Neuronal stem cell (in vitro differentiated cells): Measurements from ENCODE around the gene ARL14EPL.

Experiments used
- DNase-seq: peaks from one replicate; pipeline ENCODE4 v3.0.0-alpha.2; 2013; ENCODE audit warnings: low spot score
- H2AFZ ChIP-seq: one replicate; pipeline ENCODE4 v1.6.1; 2013; ENCODE audit warnings: mild to moderate bottlenecking, low read length, inconsistent platforms
- H2AK5ac ChIP-seq: 2 replicates; pipeline ENCODE4 v1.6.1; 2013; ENCODE audit warnings: low read depth, mild to moderate bottlenecking, inconsistent platforms, low read length, moderate library complexity, mixed read lengths
- H2BK120ac ChIP-seq: 2 replicates; pipeline ENCODE4 v1.6.1; 2013; ENCODE audit warnings: low read depth, mild to moderate bottlenecking, inconsistent platforms, low read length, moderate library complexity, mixed read lengths
- H2BK12ac ChIP-seq: one replicate; pipeline ENCODE4 v1.6.1; 2013; ENCODE audit warnings: low read length, inconsistent platforms
- H2BK15ac ChIP-seq: 2 replicates; pipeline ENCODE4 v1.6.1; 2013; ENCODE audit warnings: mild to moderate bottlenecking, low read length, inconsistent platforms, mixed read lengths
- H2BK5ac ChIP-seq: one replicate; pipeline ENCODE4 v1.6.1; 2013; ENCODE audit warnings: inconsistent platforms, mild to moderate bottlenecking, low read length, moderate library complexity
- H3K14ac ChIP-seq: one replicate; pipeline ENCODE4 v1.6.1; 2013; ENCODE audit warnings: low read length, inconsistent platforms
- H3K18ac ChIP-seq: 2 replicates; pipeline ENCODE4 v1.6.1; 2013; ENCODE audit warnings: low read length, inconsistent platforms
- H3K23ac ChIP-seq: 2 replicates; pipeline ENCODE4 v1.6.1; 2013; ENCODE audit warnings: low read depth, mild to moderate bottlenecking, mixed read lengths, low read length, inconsistent platforms; ENCODE audit not compliant: poor library complexity
- H3K27ac ChIP-seq: replicated peaks from 3 replicates; pipeline ENCODE4 v1.5.1; 2013; ENCODE audit warnings: low read length, inconsistent platforms
- H3K27me3 ChIP-seq, 3 experiments: 2 replicates each; pipeline ENCODE4 v1.6.1; 2013; ENCODE audit warnings: low read length in 3 of 3, mild to moderate bottlenecking in 2 of 3, inconsistent platforms in 1 of 3, low read depth in 1 of 3, mixed read lengths in 1 of 3, moderate library complexity in 1 of 3; ENCODE audit not compliant: control insufficient read depth in 3 of 3, insufficient read depth in 3 of 3
- H3K36me3 ChIP-seq, 2 donors: replicated peaks in 1 of 2; 2 replicates each; pipeline ENCODE4 v1.6.1; 2013; ENCODE audit warnings: low read length in 2 of 2; ENCODE audit not compliant: control insufficient read depth in 2 of 2, insufficient read depth in 2 of 2
- H3K4ac ChIP-seq: 2 replicates; pipeline ENCODE4 v1.6.1; 2013; ENCODE audit warnings: inconsistent platforms, mild to moderate bottlenecking, low read length, moderate library complexity
- H3K4me1 ChIP-seq, 2 donors: 1 replicate in 1 of 2; 2 replicates in 1 of 2; pipeline ENCODE4 v1.6.1; 2013; ENCODE audit warnings: low read length in 2 of 2, low read depth in 1 of 2; ENCODE audit not compliant: control insufficient read depth in 2 of 2, insufficient read depth in 1 of 2
- H3K4me2 ChIP-seq: one replicate; pipeline ENCODE4 v1.6.1; 2013; ENCODE audit warnings: mild to moderate bottlenecking, low read length, inconsistent platforms; ENCODE audit not compliant: insufficient read depth, poor library complexity, severe bottlenecking
- H3K4me3 ChIP-seq, 2 donors: 2 replicates each; pipeline ENCODE4 v1.5.1; 2013; ENCODE audit warnings: low read length in 2 of 2, mild to moderate bottlenecking in 2 of 2, inconsistent platforms in 1 of 2, moderate library complexity in 1 of 2
- H3K79me1 ChIP-seq: one replicate; pipeline ENCODE4 v1.6.1; 2013; ENCODE audit warnings: low read depth, mild to moderate bottlenecking, inconsistent platforms, low read length, moderate library complexity
- H3K9ac ChIP-seq: one replicate; pipeline ENCODE4 v1.6.1; 2013; ENCODE audit warnings: mild to moderate bottlenecking, low read depth, low read length, inconsistent platforms; ENCODE audit not compliant: poor library complexity
- H3K9me3 ChIP-seq, 2 donors: replicated peaks in 1 of 2; 2 replicates each; pipeline versions ENCODE3 to v1.6.1; 2013; ENCODE audit warnings: low read length in 2 of 2, mild to moderate bottlenecking in 2 of 2, inconsistent platforms in 1 of 2, low read depth in 1 of 2, mixed read lengths in 1 of 2, moderate library complexity in 1 of 2; ENCODE audit not compliant: control insufficient read depth in 2 of 2, insufficient read depth in 1 of 2
- H4K8ac ChIP-seq: one replicate; pipeline ENCODE4 v1.6.1; 2013; ENCODE audit warnings: low read depth, mild to moderate bottlenecking, inconsistent platforms, low read length, moderate library complexity
- H4K91ac ChIP-seq: one replicate; pipeline ENCODE4 v1.6.1; 2013; ENCODE audit warnings: low read length, low read depth, mild to moderate bottlenecking, inconsistent platforms; ENCODE audit not compliant: poor library complexity
- WGBS, 2 donors: extraction: QIAGEN DNeasy Blood & Tissue Kit; methylation state at CpG; one replicate each; pipeline ENCODE4 v1.1.7; 2013; ENCODE audit warnings: missing lambda C conversion rate in 2 of 2, mixed read lengths in 1 of 2; ENCODE audit not compliant: insufficient read length in 2 of 2, insufficient replicate concordance in 1 of 2; ENCODE audit errors: extremely low coverage in 2 of 2; 5-methylcytosine and 5-hydroxymethylcytosine counted together

ARL14EPL gene

DNA sequence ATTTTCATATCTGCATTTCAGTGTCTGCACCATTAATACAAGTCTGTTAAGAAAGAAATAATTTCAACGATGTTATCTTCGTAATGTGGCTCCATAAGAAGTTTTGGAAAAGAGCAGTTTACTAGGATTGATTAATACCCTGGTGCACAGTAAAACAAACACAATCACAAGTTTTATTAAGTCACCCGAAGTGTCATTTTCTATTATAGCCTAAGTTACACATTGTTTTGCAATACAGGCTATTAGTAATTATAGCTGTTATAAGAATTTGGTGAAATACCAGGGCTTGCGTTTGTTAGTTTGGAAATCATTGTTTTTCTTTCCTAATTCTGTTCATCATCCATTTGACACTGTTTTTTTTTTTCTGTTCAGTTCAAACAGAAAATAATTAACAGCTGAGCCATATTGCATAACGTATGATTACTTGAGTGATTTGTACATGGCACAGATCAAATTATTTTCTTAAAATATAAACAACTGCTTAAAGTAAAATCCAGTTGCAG, 39.4 kb upstream of the ARL14EPL start:
- Histone ChIP-seq H2BK12ac (no peak overlapping the region), H2AFZ (no peak overlapping the region), H3K9me3 (no peaks in the 10 kb centered on the region), H3K18ac (no peak overlapping the region), H2BK15ac (no peak overlapping the region), H3K36me3 (no peaks in the 10 kb centered on the region), H3K9ac (no peak overlapping the region), H2AK5ac (no peak overlapping the region), H3K27ac (no peak overlapping the region), H3K4me3 (no peak overlapping the region), H3K4me1 (no peaks in the 10 kb centered on the region), H3K27me3 (no peaks in the 10 kb centered on the region), H3K79me1 (no peaks in the 10 kb centered on the region), H4K8ac (no peak overlapping the region), H4K91ac (no peak overlapping the region), H2BK5ac (no peak overlapping the region), H3K14ac (no peak overlapping the region), H3K4ac (no peak overlapping the region), H3K23ac (no peak overlapping the region), H3K4me2 (no peak overlapping the region), H2BK120ac (no peak overlapping the region)
- no CpG with 5 or more reads among the region's 5 CpGs for WGBS, 2 donors
- DNase-seq, result no peak

DNA sequence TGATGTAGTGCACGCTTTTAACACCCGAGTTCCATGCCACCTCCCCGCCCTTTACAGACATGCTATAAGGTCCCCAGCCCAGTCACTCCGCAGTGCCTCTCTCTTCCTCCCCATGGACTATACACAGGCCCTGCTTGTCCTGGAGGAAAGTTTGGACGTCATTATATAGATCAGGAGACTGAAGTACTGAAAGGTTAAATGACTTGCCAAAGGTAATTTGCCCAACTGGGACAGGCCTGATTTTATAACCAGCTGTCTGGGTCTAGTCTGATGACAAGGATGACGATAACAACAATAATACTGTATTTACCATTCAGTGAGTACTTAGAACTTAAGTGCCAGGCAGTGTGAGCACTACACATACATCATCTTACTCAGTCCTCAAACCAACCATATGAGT, 36.9 kb upstream of the ARL14EPL start:
- no peak overlapping the region for H2BK5ac ChIP-seq
- H3K79me1 ChIP-seq, result no peaks in the 10 kb centered on the region
- no peak overlapping the region for H3K4me3 ChIP-seq
- no peak overlapping the region for H3K14ac ChIP-seq
- no peak overlapping the region for H3K18ac ChIP-seq
- H2BK15ac ChIP-seq, result no peak overlapping the region
- no peak overlapping the region for H2BK120ac ChIP-seq
- H3K9ac ChIP-seq, result no peak overlapping the region
- no peaks in the 10 kb centered on the region for H3K4me1 ChIP-seq
- H2AK5ac ChIP-seq, result no peak overlapping the region
- H2BK12ac ChIP-seq, result no peak overlapping the region
- H4K8ac ChIP-seq, result no peak overlapping the region
- H4K91ac ChIP-seq, result no peak overlapping the region
- no peaks in the 10 kb centered on the region for H3K36me3 ChIP-seq
- H3K27me3 ChIP-seq, result no peaks in the 10 kb centered on the region
- WGBS, 2 donors, result no CpG with 5 or more reads among the region's 6 CpGs
- no peak overlapping the region for H2AFZ ChIP-seq
- no peak overlapping the region for H3K23ac ChIP-seq
- no peaks in the 10 kb centered on the region for H3K9me3 ChIP-seq
- no peak for DNase-seq
- no peak overlapping the region for H3K4ac ChIP-seq
- no peak overlapping the region for H3K4me2 ChIP-seq
- no peak overlapping the region for H3K27ac ChIP-seq

DNA sequence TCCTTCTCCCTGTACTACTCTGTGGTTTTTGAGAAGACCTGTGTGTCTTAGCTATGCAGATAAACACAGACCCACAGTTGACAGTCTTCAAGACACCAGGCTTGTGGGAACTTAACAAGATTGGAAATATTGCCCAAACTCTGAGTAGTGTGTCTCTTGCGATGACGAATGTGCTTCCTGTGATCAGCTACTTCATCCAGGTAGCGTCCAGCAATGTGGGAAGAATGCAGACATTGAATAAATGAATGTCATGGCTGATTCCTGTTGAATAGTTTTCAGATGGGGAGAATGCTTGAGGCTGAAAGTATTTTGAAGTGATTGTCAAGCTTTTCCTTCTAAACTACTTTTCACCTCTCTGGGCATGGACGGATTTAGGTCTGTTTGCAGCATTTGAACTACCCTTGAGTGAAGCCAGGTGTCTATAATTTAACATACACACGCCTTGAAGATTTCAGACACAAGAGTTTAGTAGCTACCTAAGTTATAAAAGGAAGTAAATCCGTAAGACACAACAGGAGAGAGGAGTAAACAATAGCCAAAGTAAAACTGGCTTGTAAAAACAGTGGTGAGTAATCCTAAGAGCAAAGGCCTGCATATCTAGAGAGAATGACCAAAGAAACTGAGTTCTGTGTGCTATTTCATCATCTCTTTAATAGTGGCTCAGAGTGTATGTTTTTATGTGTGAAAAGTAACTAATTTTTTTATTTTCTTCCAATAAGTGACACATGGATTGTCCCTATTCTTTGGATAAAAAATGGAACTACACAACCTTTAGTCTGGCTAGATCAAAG, 30.0 kb upstream of the ARL14EPL start:
- H2AFZ ChIP-seq, result no peak overlapping the region
- H3K4ac ChIP-seq, result no peak overlapping the region
- no peak overlapping the region for H3K23ac ChIP-seq
- H3K18ac ChIP-seq, result no peak overlapping the region
- no peak overlapping the region for H3K27ac ChIP-seq
- H3K27me3 ChIP-seq, result no peaks in the 10 kb centered on the region
- no peak overlapping the region for H3K9ac ChIP-seq
- no peak overlapping the region for H2BK12ac ChIP-seq
- no CpG with 5 or more reads among the region's 6 CpGs for whole genome bisulfite sequencing, 2 donors
- no peak for DNase-seq
- H3K36me3 ChIP-seq, result no peaks in the 10 kb centered on the region
- no peak overlapping the region for H4K91ac ChIP-seq
- no peak overlapping the region for H2BK120ac ChIP-seq
- H2BK5ac ChIP-seq, result no peak overlapping the region
- H3K4me2 ChIP-seq, result no peak overlapping the region
- H3K9me3 ChIP-seq, result no peaks in the 10 kb centered on the region
- no peak overlapping the region for H2AK5ac ChIP-seq
- no peak overlapping the region for H3K4me3 ChIP-seq
- no peaks in the 10 kb centered on the region for H3K4me1 ChIP-seq
- H3K14ac ChIP-seq, result no peak overlapping the region
- H3K79me1 ChIP-seq, result no peaks in the 10 kb centered on the region
- no peak overlapping the region for H4K8ac ChIP-seq
- no peak overlapping the region for H2BK15ac ChIP-seq

DNA sequence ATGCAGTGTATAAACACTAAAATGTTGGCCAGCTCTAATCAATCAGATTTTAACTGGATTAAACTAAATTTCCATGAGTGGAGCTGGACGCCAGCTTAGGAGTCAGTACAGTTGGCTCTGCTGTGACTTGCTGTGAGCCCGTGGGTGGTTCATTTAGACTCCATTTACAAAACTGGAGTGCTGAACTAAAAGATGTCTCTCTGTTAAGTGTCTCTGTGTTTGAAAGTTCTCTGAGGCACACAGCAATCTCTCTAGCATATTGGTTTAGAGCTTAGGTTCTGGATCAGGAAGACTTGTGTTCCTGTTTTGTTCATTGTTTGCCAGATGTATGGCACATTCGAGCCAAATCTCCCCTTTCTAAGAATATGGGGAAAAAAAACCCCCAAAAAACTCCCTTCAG, 28.0 kb upstream of the ARL14EPL start:
- Histone ChIP-seq H3K79me1 (no peaks in the 10 kb centered on the region), H3K9me3 (no peaks in the 10 kb centered on the region), H2AFZ (no peak overlapping the region), H3K4me3 (no peak overlapping the region), H3K9ac (no peak overlapping the region), H3K14ac (no peak overlapping the region), H3K23ac (no peak overlapping the region), H3K36me3 (no peaks in the 10 kb centered on the region), H4K8ac (no peak overlapping the region), H2BK12ac (no peak overlapping the region), H3K27me3 (no peaks in the 10 kb centered on the region), H4K91ac (no peak overlapping the region), H3K4me2 (no peak overlapping the region), H3K4ac (no peak overlapping the region), H3K18ac (no peak overlapping the region), H2AK5ac (no peak overlapping the region), H2BK15ac (no peak overlapping the region), H2BK120ac (no peak overlapping the region), H2BK5ac (no peak overlapping the region), H3K4me1 (no peaks in the 10 kb centered on the region), H3K27ac (no peak overlapping the region)
- DNase-seq, result no peak
- WGBS, 2 donors, result no CpG with 5 or more reads among the region's 3 CpGs
